NK-92 treated with Interleukin-12 subunit alpha and Interleukin-12 subunit beta, amount 100 ng/mL, for 24 hours (cell line): ENCODE measurements around the gene KIFAP3.
"Not testable (repeated sequence)": the region's sequence is repeated elsewhere in the genome, so short reads cannot be mapped to it uniquely, and the experiment has no call there.

Experiments
- DNase-seq: peaks from one replicate; lab custom pipeline; 2025; lab: John Stamatoyannopoulos, UW

The KIFAP3 gene

GRCh38 chr1:169924063-169924462, 150.4 kb downstream of the KIFAP3 start:
- no peak for DNase-seq

GRCh38 chr1:169921080-169921479, 153.4 kb downstream of the KIFAP3 start:
- DNase-seq = no peak

- no peak for DNase-seq
These were observed 155.6 kb downstream of the KIFAP3 start for GRCh38 chr1:169918927-169919326.

- not testable (repeated sequence) for DNase-seq
These were observed 156.3 kb downstream of the KIFAP3 start for GRCh38 chr1:169918220-169918619.

- DNase-seq = no peak
These were observed 159.3 kb downstream of the KIFAP3 start for GRCh38 chr1:169915150-169915549.

GRCh38 chr1:169914531-169914930, 160.0 kb downstream of the KIFAP3 start:
- DNase-seq = no peak

- DNase-seq = no peak
These were observed 165.0 kb downstream of the KIFAP3 start for GRCh38 chr1:169909499-169909898.

- no peak for DNase-seq
These were observed 167.6 kb downstream of the KIFAP3 start for GRCh38 chr1:169906938-169907337.

GRCh38 chr1:169904834-169905233, 169.7 kb downstream of the KIFAP3 start:
- no peak for DNase-seq

GRCh38 chr1:169902751-169903150, 171.7 kb downstream of the KIFAP3 start:
- DNase-seq = no peak

GRCh38 chr1:169901115-169901514, 173.4 kb downstream of the KIFAP3 start:
- no peak for DNase-seq

- DNase-seq = no peak
These were observed 173.9 kb downstream of the KIFAP3 start for GRCh38 chr1:169900571-169900970.

GRCh38 chr1:169899519-169900217, 174.8 kb downstream of the KIFAP3 start:
- no peak for DNase-seq

GRCh38 chr1:169896013-169896412, 178.5 kb downstream of the KIFAP3 start:
- no peak for DNase-seq

- DNase-seq = no peak
These were observed 179.9 kb downstream of the KIFAP3 start for GRCh38 chr1:169894424-169895145.

- DNase-seq = peak; percentile 91
These were observed 180.7 kb downstream of the KIFAP3 start, which contains the start of gene SCYL3 for GRCh38 chr1:169893645-169894423. Gene SCYL3, minus strand, starts transcription at chr1:169893896. Its CDS starts 5,056 bp downstream, at chr1:169888840.

GRCh38 chr1:169892927-169893644, 181.4 kb downstream of the KIFAP3 start:
- no peak for DNase-seq

- DNase-seq = no peak
These were observed 182.1 kb downstream of the KIFAP3 start for GRCh38 chr1:169892176-169892926.

GRCh38 chr1:169891539-169891885, 183.0 kb downstream of the KIFAP3 start:
- DNase-seq = no peak

GRCh38 chr1:169890761-169891538, 183.5 kb downstream of the KIFAP3 start:
- DNase-seq = no peak

- DNase-seq = no peak
These were observed 184.6 kb downstream of the KIFAP3 start for GRCh38 chr1:169889871-169890270.
